HG02642 (cell line): ENCODE measurements around the gene SEZ6.

ENCODE experiments used
- ATAC-seq: cut with Tn5 transposase; IDR thresholded peaks from one replicate; pipeline ENCODE4 v1.9.1; 2021; ENCODE audit warnings: mild to moderate bottlenecking; ENCODE audit not compliant: unreplicated experiment, poor library complexity

Gene SEZ6, protein sequence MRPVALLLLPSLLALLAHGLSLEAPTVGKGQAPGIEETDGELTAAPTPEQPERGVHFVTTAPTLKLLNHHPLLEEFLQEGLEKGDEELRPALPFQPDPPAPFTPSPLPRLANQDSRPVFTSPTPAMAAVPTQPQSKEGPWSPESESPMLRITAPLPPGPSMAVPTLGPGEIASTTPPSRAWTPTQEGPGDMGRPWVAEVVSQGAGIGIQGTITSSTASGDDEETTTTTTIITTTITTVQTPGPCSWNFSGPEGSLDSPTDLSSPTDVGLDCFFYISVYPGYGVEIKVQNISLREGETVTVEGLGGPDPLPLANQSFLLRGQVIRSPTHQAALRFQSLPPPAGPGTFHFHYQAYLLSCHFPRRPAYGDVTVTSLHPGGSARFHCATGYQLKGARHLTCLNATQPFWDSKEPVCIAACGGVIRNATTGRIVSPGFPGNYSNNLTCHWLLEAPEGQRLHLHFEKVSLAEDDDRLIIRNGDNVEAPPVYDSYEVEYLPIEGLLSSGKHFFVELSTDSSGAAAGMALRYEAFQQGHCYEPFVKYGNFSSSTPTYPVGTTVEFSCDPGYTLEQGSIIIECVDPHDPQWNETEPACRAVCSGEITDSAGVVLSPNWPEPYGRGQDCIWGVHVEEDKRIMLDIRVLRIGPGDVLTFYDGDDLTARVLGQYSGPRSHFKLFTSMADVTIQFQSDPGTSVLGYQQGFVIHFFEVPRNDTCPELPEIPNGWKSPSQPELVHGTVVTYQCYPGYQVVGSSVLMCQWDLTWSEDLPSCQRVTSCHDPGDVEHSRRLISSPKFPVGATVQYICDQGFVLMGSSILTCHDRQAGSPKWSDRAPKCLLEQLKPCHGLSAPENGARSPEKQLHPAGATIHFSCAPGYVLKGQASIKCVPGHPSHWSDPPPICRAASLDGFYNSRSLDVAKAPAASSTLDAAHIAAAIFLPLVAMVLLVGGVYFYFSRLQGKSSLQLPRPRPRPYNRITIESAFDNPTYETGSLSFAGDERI

DNA sequence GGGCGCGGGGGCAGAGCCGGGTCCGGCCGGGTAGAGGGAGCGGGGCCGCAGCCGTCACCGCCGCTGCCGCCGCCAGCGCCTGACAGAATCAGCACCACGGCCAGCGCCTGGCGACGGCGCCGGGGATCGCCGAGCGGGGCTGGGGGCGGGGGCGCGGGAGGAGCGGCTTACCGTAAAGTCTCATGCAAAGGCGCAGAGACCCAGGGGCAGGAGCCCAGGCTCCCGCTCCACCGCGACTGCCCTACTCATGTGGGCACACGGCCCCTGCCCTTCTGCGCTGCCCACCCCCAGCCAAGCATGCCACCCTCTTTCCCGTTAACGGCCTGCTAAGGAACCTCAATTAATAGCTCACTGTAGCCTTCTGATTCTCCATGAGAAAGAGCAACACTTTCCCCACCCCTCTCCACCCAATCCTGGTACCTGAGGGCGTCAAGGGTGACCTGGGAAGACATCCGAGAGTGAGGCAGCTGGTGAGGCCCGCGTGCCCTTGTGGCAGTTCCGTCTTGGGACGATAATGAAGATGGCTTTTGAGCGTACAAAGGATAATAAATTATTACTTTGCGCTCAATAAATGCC is at the start of gene SEZ6:
Gene SEZ6 (minus strand): TSS at position 98 of the 576 bp plus-strand sequence. CDS start 164 bp downstream, outside the sequence.
- ATAC-seq = no peak

DNA sequence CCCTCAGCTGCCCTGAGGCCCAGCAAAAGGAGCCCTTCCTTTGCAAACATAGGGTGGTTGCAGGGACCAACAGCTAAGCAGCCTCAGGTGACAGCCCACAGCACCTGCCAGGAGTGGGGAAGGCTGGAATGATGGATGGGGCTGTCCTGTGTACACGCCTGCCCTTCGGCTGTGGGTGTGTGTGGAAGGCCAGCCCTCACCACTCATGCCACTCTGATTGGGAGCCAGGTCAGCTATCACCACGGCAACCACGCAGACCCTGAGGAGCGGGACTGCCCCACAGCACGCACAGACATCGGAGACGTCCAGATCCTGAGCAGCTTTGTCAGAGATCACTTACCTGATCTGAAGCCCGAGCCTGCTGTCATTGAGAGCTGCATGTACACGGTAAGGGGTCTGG is 49.0 kb upstream of the SEZ6 start:
- no peak for ATAC-seq

DNA sequence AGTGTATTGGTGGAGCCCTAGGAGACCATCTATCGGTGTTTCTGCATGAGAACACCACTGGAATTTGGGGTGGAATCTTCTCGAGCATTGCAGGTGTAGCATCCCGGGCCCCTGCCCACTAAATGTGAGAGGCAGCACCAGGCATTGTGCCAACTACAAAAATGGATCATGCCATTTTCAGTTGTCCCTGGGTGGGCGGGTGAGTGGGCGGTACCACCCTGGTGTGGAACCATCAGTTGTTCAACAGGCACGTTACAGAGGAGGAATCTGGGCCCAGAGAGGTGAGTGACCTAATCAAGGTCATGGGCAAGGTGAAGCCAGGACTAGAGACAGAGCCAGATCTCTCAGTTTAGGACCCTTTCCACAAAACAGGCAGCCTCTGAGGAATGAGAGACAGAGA is 45.9 kb upstream of the SEZ6 start:
- no peak for ATAC-seq

DNA sequence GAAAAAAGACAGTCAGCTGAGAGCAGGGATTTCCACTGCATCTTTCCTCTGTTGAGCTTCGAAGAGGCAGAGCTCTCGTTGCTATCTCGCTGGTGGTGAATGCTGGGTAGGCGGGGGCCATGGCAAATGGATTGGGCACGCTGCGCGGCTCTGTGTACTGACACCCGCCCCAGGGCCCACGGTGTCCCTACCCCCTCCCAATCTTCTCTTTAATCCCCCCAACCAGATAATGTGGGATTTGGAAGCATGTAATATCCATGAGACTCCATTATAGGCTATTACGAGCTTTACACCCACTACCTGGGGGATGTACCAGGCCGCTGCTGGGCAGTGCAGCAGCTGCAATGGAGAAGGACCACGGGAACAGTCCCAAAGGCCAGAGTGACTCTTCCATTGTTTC is 45.4 kb upstream of the SEZ6 start:
- ATAC-seq = no peak

DNA sequence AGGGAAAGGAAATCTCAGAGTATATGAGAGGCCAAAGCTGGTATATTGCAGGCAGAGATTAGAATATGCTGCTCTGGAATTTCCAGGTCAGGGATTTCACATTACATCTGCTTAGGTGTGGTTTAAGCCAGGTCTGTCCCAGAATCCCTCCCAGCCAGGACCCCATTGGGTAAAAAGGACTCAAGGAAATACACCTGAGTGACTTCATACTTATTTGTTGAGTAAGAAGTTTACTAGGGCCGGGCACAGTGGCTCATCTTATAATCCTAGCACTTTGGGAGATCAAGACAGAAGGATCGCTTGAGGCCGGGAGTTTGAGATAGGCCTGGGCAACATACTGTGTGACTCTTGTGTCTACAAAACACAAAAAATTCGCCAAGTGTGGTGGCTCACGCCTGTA is 44.3 kb upstream of the SEZ6 start:
- ATAC-seq = no peak

DNA sequence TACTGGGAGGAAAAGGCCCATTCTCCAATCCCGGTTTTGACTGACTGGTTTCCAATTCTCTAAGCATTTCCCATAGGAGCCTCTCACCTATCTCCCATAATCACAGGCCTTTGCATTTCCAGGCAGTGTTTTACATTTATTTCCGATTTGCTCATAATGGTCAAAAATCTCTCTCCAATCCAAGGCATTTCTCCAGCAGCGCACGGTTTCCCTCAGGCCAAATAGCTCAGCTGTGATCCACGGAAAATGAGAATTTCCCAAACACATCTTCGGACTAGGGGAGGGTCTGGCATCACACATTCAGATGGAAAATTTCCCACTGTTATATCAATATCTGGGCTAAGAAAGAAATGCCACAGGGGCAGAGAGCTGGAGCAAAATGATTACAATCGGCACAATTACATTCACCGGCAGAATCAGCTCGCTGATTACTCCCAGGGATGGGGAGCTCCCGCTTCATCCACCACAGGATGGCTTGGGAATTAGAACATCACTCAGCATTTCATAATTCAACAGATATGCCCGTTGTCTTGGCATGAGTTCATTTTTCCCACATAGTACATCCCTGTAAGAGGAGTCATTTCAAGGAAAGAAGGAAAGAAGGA is 43.8 kb upstream of the SEZ6 start:
- ATAC-seq = no peak

DNA sequence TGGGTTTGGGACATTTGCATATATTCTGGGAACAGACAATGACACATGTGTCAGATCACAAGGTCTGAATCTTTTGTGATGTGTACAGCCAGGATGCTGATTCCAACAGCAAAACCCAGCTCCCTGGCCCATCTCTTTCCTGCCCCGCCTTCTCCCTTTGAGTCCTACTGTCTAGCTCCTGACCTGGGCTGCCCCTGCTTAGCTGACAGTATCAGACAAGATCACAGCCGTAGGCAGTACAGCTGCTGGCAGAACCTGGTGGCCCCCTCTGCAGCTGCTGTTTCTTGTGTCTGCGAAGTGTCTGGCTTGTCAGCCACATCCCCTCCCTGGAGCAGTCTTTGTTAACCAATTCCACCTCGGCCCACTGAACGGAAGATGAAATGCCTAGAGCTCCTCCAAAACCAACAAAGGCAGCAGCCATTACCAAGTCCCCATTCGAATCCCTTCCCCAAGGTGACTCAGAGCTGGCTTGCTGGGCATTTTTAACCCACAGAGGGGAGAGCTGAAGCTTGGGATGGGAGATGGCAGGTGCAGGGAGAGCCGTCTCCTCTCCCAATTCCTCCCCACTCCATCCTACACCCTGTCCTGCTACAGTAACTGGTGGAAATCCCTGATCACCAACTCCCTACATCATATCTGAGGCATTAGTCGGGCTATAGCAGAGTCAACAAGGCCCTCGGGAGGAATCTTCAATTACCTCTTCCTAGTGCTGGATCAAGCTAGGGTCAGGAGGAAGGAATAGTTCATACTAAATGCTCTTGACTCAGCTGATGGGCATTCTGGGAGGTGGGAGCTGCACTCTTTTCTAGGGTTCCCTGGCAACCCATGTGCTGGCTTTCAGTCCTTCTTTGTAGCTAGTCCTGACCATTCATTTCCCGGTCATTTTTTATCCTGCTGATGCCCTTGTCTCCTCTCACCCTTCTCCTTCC is 42.9 kb upstream of the SEZ6 start:
- ATAC-seq = no peak

DNA sequence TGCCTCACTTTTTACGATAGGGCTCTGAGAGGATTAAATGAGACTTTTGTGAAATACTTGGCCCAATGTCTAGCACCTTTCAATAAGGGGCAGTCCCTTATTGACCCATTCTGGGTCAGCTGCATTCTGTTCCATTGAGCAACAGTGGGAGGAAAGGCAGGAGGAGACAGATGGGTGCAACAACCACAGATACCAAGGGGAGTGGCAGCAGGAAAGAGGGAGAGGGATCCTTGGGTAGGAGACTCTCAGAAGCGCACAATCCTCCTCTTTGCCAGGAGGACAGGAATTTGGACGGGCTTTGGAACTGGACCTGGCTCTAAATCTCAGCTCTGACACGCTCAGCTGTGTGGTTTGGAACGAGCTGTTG is 40.6 kb upstream of the SEZ6 start:
- ATAC-seq = no peak

DNA sequence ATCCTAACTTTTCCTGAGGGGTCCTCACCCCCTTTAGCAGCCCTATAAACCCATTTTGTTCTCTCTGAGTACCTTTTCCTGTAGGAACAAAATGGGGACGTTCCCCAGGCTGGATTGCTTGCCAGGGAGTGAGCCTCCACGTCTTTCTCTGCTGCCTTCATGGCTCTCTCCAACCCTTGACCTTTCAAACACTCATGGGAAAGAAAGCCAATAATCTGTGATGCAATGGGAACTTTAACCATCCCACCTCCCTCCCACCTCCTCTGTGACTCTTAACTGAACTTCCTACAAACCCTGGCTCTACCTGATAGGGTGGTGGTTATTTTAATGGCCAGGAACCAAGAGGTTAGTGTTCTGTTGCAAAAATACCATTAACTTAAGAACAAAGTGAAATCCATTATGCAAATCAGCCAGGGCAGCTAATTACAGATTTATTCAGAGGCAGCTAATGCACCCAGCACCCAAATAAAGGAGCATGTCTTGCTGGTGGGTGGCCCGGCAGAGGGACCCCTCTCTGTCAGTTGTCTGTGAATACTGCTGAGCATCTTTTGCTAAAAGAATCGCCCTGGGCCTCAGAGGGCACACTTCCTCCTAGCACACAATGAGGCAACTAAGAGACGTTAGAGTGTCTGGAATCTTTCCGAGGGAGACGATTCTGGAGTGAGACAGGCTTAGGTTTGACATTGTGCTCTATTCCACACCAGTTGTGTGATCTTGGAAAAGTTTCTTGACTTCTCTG is 40.1 kb upstream of the SEZ6 start:
- no peak for ATAC-seq

DNA sequence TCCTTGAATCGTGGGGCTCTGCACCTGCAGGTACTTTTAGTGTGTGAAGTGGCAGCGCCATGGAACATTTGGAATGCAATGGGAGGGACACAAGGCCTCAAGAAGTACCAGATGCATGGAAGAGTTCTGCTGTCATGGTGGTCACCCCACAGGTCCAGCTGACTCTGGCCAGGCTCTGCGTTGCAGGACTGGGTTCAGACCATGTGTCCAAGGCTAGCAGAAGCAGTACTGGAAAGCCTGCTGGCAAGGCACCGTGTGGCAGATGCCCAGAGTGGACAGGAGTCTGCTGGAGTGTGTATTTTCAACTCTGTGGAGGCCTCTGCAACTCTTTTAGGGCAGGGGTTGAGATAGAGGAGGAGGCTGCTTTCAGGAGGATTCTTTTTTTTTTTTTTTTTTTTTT is 39.2 kb upstream of the SEZ6 start:
- no peak for ATAC-seq

DNA sequence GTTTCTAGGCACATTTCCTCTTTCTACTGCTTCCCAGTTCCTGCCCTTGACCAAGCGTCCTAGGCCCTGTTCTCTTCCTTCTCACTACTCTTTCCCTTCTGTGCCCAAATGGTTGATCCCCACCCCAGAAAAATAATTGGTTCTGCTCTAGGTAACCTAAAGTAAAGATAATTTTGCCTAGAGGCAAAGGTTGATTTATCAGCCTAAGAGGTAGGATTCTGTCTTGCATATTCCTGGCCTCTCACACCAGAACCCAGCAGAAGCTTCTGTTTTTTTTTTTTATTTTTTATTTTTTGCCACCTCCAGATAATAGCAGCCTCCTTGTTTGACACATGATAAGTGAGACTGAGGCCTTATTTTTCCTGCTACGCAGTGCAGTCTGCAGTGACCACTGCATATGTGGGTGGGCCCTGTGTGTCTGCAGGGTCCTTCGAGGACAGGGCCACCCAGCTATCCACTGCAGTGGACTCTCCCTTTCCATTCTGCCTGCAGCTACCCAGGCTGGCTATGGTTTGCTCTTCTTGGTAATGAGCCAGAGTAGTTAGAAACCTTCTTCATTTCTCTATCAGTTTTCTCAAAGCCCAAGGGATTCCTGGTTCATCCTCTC is 37.8 kb upstream of the SEZ6 start:
- ATAC-seq = no peak

DNA sequence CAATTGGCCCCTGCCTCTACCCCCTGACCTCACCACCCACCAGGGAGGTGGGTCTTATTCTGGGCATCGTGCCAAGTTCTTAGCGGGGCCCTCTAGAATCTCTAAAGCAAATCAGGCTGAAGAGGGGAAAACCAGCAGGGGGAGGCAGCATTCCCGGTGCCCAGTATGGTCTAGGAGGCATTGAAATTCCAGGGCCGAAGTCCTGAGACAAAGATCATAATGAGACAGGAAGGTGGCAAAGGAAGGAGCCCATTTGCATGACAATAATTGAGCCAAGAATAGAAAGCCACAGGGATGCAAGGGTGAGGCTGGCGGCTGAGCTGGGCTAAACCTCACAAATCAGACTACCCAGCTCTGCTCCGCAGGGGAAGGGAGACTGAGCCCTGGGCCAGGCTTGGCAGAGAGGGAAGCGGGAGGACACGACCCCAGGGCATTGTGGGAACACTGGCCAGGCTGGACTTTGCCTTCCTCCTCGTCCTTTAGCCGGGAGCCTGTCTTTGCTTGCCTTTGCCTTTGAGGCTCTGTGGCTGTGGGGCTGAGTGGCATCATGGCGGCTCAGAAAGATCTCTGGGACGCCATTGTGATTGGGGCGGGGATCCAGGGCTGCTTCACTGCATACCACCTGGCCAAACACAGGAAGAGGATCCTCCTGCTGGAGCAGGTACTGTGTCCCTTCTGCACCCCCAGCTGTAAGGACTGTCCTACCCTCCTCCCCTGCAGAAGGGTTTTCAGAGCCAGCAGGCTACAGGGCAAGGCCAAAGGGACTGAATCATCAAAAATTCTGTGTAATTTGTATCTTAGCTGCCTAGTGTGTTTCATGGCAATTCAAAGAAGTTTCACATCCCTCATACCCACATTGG is 37.1 kb upstream of the SEZ6 start, which contains the start of gene PIPOX:
Gene PIPOX (plus strand): TSS at position 463 of the 860 bp plus-strand sequence. CDS start 85 bp downstream, at position 548.
- ATAC-seq = no peak

DNA sequence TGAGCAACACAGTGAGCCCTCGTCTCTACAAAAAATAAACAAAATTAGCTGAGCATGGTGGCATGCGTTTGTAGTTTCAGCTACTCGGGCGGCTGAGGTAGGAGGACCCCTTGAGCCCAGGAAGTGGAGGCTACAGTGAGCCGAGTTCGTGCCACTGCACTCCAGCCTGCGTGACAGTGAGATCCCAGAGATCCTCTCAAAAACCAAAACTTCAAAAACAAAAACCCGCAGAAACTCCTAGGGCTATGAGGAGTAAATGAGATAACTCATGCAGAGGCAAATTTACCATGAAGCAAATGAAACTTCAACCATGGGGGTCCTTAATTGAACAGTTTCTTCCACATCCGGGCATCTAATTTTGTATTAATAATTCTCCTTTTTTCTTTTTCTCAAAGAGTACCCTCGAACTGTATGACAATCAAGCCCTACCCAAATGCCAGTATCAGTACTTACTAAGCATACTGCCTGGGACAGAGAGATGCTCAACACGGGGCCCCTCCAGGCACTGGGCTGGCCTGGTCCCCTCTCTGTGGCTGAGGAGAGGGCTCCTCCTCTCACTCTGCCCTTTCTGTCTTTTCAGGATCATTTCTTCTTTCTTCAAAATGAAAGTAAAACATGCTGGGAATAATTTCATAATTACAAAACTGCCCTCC is 36.3 kb upstream of the SEZ6 start:
- ATAC-seq = no peak

DNA sequence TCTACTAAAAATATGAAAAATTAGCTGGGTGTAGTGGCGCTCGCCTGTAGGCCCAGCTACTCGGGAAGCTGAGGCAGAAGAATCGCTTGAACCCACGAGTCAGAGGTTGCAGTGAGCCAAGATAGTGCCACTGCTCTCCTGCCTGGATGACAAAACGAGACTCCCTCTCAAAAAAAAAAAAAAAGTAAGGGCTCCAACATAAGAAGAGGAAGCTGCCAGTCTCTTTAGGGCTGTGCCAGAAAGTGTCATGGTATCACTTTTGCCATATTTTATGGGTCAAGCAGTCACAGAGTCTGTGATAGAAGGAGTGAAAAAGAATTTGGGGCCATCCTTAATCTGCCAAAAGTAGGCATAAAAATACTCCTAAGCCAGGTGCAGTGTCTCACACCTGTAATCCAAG is 35.7 kb upstream of the SEZ6 start:
- no peak for ATAC-seq

DNA sequence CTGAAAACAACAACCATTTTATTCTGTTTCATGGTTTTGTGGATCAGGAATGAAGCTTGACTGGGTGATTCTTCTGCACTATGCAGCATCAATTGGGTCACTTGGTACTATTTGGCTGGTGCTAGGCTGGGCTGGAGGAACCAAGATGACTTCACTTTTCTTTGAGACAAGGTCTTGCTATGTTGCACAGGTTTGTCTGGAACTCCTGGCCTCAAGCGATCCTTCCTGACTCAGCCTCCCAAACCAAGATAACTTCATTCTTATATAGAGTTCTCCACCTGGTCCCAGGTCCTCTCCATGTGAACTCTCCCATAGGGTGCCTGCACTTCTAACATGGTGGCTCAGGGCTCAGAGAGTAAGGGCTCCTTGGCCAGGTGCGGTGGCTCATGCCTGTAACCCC is 35.3 kb upstream of the SEZ6 start:
- ATAC-seq = no peak

DNA sequence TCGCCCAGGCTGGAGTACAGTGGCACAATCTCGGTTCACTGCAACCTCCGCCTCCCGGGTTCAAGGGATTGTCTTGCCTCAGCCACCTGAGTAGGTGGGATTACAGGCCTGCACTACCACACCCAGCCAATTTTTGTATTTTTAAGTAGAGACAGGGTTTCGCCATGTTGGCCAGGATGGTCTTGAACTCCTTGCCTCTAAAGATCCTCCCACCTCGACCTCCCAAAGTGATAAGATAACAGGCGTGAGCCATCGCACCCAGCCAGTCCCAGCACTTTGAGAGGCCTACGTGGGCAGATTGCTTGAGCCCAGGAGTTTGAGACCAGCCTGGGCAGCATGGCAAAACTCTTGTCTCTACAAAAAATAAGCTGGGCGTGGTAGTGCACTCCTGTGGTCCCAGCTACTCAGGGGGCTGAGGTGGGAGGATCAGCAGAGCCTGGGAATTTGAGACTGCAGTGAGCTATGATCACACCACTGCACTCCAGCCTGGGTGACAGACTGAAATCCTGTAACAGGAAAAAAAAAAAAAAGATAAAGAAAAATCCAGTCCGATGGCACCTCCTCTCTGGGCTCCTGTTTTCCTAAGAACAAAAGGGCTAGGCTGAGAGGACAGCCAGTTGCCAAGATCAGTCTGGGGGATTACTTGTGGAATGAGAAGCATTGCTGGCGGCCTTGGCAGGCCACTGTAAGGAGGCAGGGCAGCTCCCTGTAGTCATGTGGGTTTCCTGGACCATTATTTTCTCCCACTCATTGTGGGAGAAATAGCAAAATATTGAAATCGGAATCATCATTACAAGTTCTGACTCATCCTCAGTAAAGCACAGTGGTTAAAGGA is 34.1 kb upstream of the SEZ6 start:
- no peak for ATAC-seq
